GM18517 (cell line): ENCODE measurements around the gene BCAS3.

Source experiments
- ATAC-seq: cut with Tn5 transposase; IDR thresholded peaks from one replicate; pipeline ENCODE4 v1.9.1; 2021; ENCODE audit warnings: mild to moderate bottlenecking, moderate library complexity; ENCODE audit not compliant: unreplicated experiment

Gene BCAS3

DNA sequence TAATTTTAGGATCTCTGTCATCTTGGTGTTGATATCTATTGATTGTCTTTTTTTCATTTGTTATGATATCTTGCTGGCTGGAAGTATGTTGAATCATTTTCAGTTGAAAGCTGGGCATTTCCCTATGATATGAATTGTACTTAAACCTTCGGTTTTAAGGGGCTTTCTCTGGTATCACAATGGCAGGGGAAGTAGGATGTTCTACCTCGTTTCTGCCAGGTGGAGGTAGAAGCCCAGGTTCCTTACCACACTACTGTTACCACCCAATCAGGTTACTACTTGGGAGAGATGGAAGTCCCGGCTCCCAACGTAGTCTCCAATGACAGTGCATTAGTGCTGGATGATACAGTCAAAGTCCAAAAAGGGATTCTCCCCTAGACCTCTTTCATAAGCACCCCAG, 440.3 kb downstream of the BCAS3 start:
- ATAC-seq, result no peak

DNA sequence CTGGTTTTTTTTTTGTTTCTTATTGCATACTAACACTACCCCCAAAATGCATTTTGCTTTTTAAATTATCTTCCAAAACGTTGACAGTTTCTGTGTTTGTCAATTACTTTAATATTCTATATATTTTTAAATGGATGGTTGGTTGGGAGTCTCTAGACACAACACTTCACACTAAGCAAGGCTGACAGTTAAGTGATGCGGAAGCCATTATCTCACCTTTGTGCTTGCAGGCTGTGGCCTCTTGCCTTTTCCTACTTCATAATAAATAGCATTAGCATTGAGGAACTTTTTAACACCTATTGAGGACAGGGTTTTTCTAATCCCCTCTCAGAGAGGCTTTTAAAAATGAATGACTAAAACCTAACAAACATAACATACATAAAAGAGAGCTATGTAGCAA, 441.2 kb downstream of the BCAS3 start:
- ATAC-seq, result no peak

DNA sequence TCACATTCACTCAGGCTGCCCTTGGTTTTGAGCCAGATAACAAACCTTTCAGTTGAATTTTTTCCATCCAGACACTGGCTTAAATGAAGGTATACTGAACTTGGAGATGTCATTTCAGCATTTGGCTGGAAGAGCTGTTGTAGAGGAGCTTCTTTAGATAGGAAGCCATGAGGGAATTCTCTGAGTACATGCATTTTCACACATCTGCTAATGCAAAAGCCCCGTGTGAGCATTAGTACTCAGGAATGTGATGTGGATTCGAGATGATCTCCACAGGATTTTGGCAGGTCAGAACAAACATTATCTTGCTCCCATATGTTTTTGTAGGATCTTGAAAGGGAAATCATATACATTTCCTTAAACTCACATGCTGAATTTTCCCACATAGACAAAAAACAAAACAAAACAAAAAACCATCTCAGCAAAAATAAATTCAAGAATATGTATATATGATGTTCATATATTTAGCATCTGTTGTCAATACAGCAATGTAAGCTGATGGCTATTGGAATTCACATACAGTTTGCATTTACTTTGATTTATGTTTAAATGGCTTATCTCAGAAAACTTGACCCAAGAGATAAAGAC, 444.8 kb downstream of the BCAS3 start:
- ATAC-seq, result no peak

DNA sequence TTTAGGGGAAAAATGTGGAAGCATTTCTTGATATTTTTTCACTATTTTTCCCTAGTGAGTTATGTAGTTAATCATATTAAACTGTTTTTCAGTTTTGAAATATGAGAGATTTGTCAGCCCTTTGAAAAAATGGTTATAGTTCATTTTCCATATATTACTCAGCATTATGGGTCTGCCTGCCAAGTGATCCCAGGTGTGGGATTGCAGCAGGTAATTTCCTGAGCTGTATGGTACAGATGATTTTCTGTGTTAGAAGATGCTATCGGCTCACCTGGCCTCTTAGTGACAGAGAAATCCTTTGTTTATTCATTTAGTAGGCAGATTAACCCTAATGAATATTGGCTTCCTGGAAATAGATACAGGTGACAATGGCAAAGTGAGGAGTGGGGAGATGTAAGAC, 446.9 kb downstream of the BCAS3 start:
- ATAC-seq, result no peak

DNA sequence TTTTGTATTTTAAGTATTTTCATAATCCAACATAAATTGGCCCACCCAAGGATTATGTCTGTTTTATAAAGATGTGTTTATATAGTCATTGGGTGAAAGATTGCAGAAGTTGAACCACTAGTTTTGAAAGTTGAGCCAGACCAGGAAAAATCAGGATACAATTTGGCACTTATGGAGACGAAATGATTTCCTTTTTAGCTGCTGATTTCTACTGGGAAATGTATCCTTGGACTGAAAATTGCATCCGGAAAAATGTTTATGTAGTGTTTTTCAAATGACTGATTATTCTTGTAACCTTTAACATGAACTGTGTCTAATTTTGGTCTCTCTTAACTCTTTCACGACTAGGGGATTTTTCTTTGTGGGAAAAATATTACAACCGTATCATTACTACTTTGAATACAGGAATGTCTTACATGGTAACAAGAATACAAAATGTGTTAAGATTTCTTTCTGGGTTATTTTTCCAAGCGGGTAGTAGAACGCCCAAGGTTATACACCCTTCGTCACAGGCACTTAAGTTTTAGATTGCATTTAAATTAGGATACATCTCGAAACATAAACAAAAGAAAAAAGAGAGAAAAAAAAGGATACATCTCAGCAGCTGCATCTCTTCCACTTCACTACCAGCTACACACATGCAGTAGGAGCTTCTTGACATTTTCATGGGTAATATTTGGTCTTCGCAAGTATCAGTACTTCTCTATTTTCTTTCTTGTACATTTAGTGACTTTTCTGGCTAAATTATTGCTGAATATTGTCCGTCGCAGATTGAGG, 449.0 kb downstream of the BCAS3 start:
- no peak for ATAC-seq

DNA sequence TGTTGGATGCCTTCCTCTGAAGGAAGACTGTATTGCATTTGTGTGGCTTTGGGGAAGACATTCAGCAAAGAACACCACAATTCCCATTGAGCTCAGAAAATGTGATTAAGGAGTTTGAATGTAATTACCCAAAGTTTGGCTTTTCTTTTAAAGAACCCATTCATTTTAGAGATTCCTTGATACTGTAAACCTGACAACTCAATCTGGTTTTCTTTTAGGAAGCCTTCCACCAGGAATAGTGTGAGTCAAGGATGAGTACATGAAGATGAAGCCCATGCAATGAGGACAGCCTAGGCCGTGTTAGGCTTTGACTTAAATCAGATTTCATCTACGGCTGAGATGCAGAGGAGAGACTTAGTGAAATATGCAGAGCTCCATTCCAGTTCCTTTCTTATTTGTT, 450.3 kb downstream of the BCAS3 start:
- ATAC-seq, result no peak

DNA sequence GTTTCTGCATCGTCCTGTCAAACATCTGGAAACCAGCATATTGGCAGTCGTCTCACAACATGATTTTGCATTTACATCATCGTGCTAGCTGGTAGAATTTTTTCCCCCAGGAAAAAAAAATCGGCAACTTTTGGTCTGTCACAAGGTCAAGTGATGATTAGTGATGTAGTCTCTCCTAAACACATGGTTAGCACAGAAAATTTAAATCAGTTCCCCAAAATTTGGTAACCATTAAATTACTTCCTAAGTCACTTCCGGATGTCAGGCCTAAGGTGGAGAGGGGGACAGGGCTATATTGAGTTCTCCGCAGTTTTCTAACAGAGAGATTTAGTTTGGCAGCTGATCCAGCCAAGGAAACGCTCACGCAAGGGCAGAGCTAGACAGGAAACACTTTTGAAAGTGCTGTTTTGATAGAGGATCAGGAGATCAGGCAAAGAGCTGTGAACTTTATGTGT, 451.0 kb downstream of the BCAS3 start:
- no peak for ATAC-seq

DNA sequence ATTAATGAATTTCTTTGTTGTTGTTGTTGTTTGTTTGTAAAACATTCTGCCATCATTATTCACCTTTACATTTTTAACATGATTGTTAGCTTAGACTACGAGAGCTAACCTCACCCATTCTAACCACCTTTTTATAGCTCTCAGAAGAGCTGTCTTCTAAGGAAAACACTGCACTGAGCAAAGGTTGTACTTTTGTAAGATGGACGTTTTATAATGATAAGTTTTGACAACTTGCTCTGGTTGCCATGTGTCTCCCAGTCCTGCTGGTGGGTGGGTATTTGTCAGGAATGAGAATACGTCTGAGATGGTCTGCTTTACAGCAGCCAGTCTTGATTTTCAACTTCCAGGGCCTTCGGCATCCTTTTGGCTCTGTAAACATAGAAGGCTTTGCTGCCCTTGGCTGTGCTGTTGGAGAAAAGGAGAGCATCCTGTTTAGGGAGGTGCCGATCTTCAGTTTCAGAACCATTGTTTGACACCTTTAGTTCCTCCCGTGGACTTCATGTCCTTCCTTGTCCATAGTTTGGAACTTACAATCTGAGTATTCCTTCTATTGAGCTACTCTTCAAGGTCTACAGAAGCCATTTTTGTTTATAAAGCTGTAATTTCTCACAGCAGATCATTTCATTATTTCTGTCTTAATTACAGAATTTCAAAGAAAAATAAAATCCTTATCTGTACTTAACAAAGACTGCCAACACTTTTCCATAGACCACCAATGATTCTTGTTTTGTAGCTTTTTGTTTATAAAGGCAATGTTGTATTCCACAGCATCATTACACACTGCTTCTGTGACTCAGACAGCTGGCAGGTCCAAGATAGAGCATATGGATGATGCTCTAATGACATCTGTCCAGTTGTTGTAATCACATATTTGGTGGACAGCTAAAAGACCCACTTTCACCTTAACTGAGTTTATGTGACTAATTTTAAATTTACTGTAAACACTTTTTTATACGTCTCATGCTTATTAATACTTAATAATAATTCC, 451.9 kb downstream of the BCAS3 start:
- no peak for ATAC-seq

DNA sequence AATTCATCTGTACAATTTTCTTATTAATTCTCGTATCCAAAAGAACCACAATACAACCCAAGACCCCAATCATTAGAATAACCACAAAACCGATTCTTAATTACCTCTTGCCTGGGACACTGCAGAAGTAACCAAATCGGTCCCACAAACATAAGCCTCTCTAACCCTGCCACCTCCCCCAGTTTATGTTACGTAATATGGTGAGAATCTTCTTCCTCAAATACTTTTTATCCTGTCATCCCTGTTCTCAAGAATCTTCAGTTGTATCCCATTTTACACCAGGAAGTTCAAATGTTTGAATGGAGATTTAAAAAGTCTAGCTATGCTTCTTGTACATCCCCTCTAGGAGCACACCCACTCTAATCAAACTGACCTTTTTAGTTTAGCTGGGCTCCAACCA, 452.7 kb downstream of the BCAS3 start:
- ATAC-seq, result no peak

DNA sequence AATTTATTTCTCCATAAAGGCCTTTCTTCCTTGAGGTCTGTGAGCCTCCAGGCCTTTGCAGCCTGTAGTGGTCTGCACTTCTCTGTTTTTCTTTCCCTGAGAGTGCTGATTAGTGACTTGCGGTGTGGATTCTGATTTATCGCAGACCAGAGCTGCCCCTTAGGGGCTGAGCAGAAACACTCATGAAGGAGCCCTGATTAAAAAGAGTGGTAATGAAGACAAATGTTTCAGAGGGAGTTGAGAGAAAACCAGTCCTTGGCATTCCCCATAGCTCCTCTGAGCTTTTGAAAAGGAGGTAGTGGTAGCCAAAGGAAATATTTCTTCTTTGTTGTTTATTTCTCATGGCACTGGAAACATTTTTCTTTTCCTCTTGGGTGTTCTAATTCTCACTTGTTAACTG, 453.9 kb downstream of the BCAS3 start:
- ATAC-seq, result no peak

DNA sequence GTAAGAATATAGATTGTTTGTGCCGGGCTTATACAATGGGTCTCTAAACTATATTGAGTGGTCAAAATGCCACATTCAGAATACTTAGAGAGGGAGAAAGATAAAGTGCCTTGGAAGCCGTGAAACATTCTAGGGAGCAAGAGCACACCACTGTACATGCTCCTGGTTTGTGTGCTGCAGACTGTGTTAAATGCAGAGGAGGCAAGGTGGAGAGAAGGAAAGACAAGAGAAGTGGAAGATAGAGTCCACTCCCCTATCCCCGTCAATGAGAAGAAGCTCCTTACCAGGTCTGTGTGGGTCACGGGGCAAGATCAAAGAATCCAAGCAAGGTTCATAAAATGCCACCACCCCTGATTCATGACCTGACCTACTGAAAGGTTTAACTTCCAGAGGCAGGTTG, 454.9 kb downstream of the BCAS3 start:
- no peak for ATAC-seq

DNA sequence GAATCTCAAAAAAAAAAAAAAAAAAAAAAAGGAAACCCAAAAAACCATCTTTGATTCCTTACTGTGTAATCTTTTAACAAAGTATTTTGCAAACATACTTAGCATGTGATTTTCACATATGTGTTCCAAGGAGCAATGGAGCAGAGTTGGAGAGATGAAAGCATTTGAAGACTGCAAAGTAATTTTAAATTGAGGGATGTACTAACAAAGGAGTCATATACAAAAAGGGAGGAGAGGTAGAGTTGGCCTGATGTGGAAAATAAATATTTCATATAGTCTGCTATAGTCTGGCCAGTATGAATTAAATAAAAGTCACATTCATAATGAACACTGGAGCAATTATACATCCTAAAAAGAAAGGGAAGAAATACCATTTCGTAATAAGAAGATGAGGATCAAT, 456.2 kb downstream of the BCAS3 start:
- ATAC-seq, result no peak

DNA sequence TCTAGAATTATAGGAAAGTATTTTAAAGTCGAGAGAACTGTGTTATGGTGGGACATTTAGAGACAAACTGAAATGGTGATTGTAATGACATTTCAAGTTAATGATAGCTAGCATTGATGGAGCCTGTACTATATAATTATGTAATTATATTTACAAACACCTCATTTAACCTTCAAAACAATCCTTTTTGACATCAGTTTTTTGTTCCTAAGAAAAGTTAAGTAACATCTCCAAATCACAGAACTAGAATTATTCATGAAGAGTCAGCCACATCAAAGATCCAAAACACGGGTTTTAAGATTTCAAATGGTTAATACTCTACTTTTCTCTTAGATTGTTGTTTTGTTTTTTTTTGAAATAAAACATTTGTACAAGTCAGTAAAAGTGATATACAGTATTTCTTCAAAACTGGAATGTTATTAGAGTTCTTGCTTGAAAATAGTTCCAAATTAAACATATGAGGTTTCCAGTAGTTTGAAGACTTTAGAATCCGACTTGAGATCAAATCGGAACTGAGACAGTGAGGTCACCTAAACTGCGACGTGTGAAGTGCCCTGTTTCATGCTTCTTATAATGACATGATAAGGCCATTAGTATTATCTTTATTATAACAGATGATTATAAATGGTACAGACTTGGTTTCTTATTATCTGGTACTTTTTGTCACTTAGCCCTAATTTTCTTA, 457.0 kb downstream of the BCAS3 start:
- no peak for ATAC-seq

DNA sequence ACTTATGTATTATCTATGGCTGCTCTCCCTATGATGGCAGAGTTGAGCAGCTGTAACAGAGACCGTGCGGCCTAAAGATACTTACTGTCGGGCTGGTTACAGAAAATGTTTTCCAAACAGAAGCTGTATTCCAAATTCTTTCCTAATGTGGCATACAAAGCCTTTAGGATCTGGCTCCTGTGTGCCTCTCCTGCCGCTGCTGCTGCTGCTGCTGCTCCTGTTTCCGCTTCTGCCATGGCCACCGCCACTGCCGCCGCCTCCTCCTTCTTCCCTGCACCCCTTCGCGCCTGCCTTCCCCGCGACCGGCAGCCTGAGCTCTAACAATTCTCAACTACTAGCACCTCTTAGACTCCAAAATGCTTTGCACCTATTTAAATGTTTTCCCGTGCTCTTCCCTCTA, 458.1 kb downstream of the BCAS3 start:
- ATAC-seq, result no peak

DNA sequence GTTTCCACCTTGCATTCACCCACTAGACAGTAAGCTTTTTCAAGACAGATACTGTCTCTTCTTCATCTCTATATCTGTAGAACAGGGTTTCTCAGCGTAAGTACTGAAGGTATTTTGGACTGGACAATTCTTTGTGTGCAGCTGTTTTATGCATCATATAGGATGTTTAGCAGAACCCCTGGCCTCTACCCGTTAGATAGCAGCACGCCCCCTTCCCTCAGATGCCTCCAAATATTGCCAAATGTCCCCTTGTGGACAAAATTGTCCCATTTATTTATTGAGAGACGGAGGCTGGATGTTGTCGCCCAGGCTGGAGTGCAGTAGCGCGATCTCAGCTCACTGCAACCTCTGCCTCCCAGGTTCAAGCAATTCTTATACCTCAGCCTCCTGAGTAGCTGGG, 458.6 kb downstream of the BCAS3 start:
- ATAC-seq, result no peak

DNA sequence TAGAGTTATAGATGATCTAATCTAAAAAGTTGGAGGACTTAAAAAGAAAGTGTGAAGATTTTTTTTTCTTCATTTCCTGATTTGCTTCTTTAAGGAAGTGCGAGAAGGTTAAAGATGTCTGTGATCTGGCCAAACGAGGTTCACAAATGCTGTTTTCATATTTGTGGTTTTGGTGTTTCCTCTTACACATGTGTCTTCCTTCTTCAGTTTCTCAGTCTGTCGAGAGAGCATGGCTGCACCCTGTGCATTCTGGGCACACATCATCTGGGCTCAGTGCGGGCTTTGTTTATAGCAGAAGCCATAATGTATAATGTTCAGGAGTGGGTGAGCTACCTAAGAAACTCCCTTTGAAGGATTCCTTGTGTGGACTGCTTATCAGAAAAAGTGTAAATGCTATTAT, 461.6 kb downstream of the BCAS3 start:
- peak; percentile 96 for ATAC-seq

DNA sequence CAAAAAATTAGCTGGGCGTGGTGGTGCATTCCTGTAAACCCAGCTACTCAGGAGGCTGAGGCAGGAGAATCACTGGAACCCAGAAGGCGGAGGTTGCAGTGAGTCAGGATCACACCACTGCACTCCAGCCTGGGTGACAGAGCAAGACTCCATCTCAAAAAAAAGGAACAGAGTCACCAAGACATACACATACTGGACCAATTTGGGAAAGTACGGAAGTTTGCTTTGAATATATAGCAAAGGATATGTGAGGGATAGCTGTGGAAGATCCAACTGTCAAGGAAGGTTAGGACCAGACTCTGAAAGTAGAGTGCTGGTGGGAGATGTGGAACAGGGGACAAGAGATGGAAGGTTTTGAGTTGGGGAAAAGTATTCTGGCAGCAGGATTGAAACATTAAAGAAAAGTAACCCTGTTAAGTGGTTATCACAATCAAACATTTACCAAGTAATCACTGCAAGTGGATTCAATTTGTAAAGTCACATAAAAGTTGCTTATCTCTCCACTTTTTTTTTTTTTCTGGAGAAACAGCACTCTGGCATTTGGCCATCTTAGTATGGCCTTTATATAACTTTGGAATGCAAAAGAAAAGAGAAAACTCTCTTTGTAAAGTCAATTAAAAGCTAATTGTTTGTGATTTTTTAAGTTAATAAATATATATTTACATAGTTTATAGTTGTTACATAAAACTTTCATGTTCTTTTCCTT, 462.6 kb downstream of the BCAS3 start:
- ATAC-seq, result no peak

DNA sequence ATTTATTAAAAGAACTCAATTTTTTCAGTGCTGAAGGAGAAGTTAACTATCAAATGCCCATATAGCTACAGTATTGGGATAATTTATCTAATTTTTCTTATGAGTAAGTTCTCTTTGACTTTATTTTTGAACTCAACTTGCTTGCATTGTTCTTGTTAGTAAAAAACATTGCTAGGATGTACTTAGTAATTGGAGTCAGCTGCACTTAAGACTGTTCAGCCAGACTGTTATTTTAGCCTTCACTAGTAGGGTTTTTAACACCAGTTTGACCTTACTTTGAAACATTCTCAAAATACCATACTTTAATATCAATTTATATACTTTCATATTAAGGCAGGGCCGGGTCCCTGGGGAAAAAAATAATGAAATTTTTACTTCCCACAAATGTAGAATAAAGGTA, 465.4 kb downstream of the BCAS3 start:
- ATAC-seq, result no peak

DNA sequence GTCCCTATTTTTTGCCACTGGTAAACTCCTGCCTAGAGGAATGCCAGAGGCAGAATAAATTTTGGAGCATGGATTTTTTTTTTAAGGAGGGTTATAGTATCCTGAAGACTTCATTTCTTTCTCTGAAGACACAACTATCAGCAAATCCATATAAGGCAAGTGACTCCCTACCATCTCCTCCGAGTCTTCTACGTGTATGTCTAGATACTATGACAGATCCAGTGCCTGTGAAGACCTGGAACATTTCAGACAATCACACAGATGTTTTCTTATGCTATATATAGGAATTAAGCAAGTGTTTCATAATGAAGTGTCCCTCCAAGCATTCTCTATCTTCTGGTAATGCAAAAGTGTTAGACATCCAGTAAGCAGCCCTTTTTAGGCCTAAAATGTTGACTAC, 466.5 kb downstream of the BCAS3 start:
- no peak for ATAC-seq
